AG10803 (cell line): ENCODE measurements around the gene GDI2.

Source experiments
- DNase-seq: peaks from one replicate; pipeline ENCODE4 v3.0.0; 2010; ENCODE audit warnings: low read depth
- H3K4me3 ChIP-seq: 2 replicates; pipeline ENCODE4 v1.5.1; 2011; ENCODE audit warnings: mild to moderate bottlenecking, low read length, control low read depth
- CTCF ChIP-seq: conservative IDR thresholded peaks from 2 replicates; pipeline ENCODE4 v1.5.1; 2011; ENCODE audit warnings: mild to moderate bottlenecking, low read length, control low read depth, inconsistent platforms

Gene GDI2

GRCh38 chr10:5732141-5732540, 81.1 kb downstream of the GDI2 start:
- no peak for DNase-seq
- H3K4me3 ChIP-seq: no peak overlapping the region
- no peak for TF ChIP-seq CTCF

GRCh38 chr10:5731559-5731958, 81.7 kb downstream of the GDI2 start:
- no peak overlapping the region for H3K4me3 ChIP-seq
- TF ChIP-seq CTCF: no peak
- DNase-seq: no peak

DNA sequence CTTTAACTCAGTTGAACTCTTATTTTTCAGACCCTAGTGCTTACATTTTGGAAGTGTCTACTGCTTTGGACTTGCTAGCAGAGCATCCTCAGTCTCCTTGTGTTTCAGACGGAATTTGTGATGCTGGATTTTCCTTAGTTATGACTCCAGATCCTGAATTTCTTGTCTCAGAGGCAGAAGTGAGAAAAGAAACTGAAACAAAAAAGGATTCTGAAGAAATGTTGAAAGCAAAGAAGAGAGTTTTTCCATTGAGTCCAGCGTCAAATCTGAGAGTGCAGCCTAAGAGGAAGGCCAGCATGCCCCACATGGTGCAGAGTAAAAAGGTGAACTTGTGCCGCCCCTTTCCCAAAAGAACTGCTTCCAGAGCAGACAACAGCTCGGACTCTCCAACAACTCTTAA, 82.5 kb downstream of the GDI2 start:
- TF ChIP-seq CTCF: no peak
- no peak for DNase-seq
- H3K4me3 ChIP-seq: no peak overlapping the region

DNA sequence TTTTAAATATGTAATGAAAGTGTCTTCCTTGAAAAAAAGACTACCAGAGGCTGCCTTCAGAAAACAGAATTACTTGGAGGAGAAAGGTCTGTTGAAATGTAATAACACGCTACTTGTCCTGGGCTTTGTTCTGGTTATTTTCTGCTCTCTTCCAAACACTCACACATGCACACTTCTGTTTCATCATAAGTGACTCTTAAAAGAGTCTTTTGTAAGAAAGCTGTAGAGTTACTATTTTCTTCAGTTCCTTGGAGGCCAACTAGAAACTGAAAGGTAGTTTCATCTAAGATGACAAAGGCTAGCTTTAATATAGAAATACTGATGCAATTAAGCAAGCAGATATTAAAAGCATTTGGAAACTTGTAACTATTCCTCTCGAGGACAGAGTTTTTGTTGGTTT, 89.5 kb downstream of the GDI2 start:
- no peak overlapping the region for H3K4me3 ChIP-seq
- no peak for TF ChIP-seq CTCF
- peak; percentile 5 for DNase-seq

DNA sequence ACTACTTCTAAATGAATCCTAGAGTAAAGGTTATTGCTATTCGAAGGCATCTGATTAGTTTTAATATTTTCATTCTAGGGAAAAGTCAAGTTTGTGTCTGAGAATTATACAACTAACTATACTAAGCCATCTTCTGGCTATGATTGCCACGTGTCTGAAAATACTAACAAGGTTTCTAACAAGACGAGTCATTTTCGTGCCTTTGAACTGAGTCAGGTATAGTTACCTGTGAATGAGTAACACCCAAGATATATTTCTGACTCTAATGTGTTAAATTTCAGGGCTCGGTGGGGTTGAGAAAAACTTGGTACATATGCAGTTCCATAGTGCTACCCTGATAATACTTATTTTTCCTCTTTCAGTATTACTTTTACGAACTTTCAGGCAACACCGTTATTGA, 93.1 kb downstream of the GDI2 start:
- no peak overlapping the region for H3K4me3 ChIP-seq
- no peak for DNase-seq
- no peak for TF ChIP-seq CTCF

GRCh38 chr10:5719546-5719945, 93.7 kb downstream of the GDI2 start:
- DNase-seq: no peak
- no peak for TF ChIP-seq CTCF

More at GRCh38 chr10:5719546-5719945, 93.7 kb downstream of the GDI2 start:
- H3K4me3 ChIP-seq: no peak overlapping the region
